Suprapubic skin (tissue), 4 donors: ENCODE data around the gene AHRR. TPM values are rescaled to one million over a fixed set of nuclear protein-coding genes. Genes with fewer than 3 reads are reported as not detected.
"Not testable (repeated sequence)": the region's sequence is repeated elsewhere in the genome, so short reads cannot be mapped to it uniquely, and the experiment has no call there.

Experiments
- DNase-seq, 2 donors: peaks; one replicate each; pipeline ENCODE4 v3.0.0-alpha.2; 2019; ENCODE audit warnings: low spot score in 2 of 2
- H3K27ac ChIP-seq: fragments of 200-600 bp; sonication (generic); one replicate; pipeline ENCODE4 v1.5.1; 2019
- H3K27me3 ChIP-seq: fragments of 200-600 bp; sonication (generic); one replicate; pipeline ENCODE4 v1.5.1; 2019
- H3K36me3 ChIP-seq: fragments of 200-600 bp; sonication (generic); one replicate; pipeline ENCODE4 v1.5.1; 2019
- H3K4me1 ChIP-seq: fragments of 200-600 bp; sonication (generic); one replicate; pipeline ENCODE4 v1.5.1; 2019
- H3K4me3 ChIP-seq: fragments of 200-600 bp; sonication (generic); one replicate; pipeline ENCODE4 v1.5.1; 2019; ENCODE audit warnings: mild to moderate bottlenecking
- H3K9me3 ChIP-seq: fragments of 200-600 bp; sonication (generic); one replicate; pipeline ENCODE4 v1.5.1; 2019
- CTCF ChIP-seq, 2 donors: fragments of 200-600 bp in 1 of 2; fragments of 450-650 bp in 1 of 2; sonication (generic) in 1 of 2; IDR thresholded peaks; one replicate each; pipeline ENCODE4 v1.5.1; 2016 to 2019; ENCODE audit warnings: antibody characterized with exemption in 2 of 2, mild to moderate bottlenecking in 1 of 2, moderate library complexity in 1 of 2
- EP300 ChIP-seq: sonication (generic); formaldehyde crosslinking; IDR thresholded peaks from one replicate; pipeline ENCODE4 v1.6.1; 2017; ENCODE audit warnings: antibody characterized with exemption
- POLR2A ChIP-seq, 2 donors: fragments of 450-650 bp; IDR thresholded peaks; one replicate each; pipeline ENCODE4 v1.6.1; 2017; ENCODE audit warnings: antibody characterized with exemption in 2 of 2, mild to moderate bottlenecking in 2 of 2, moderate library complexity in 2 of 2
- POLR2AphosphoS5 ChIP-seq, 3 donors: sonication (generic); formaldehyde crosslinking; IDR thresholded peaks; one replicate each; pipeline ENCODE4 v1.6.1; 2017; ENCODE audit warnings: antibody characterized with exemption in 3 of 3
- WGBS: methylation state at CpG from one replicate; pipeline ENCODE4 v1.1.5; 2018; 5-methylcytosine and 5-hydroxymethylcytosine counted together
- total RNA-seq, 4 donors: library from RNA; depleted of rRNA; stranded (reverse); fragments of >200 nt; gene quantifications; one replicate each; pipeline ENCODE4 v1.1.0, GENCODE V29; 2016

AHRR gene
- total RNA-seq, 4 donors from 2014 or later: 3.0 to 10.7 (median 4.2) TPM

GRCh38 chr5:485946-486491, 164.5 kb downstream of the AHRR start:
- DNase-seq: no peak
- H3K4me1 ChIP-seq: peaks cover 12% of the 10 kb centered on the region
- 36% methylated on average over 9 of the region's 23 CpGs for WGBS
- no peaks in the 10 kb centered on the region for H3K9me3 ChIP-seq
- H3K4me3 ChIP-seq: no peak overlapping the region
- no peak overlapping the region for H3K27ac ChIP-seq
- TF ChIP-seq POLR2A (IDR thresholded peaks at IDR 0.05): no peak
- no peak for TF ChIP-seq CTCF (IDR thresholded peaks at IDR 0.05)
- no peak for TF ChIP-seq POLR2AphosphoS5 (IDR thresholded peaks at IDR 0.05)
- no peak for TF ChIP-seq EP300
- no peaks in the 10 kb centered on the region for H3K36me3 ChIP-seq
- peaks cover 54% of the 10 kb centered on the region for H3K27me3 ChIP-seq

GRCh38 chr5:486597-486996, 165.1 kb downstream of the AHRR start:
- Histone ChIP-seq H3K4me1 (peaks cover 12% of the 10 kb centered on the region), H3K27me3 (peaks cover 54% of the 10 kb centered on the region)
- not testable (repeated sequence) for DNase-seq, H3K4me3 ChIP-seq, H3K27ac ChIP-seq, H3K9me3 ChIP-seq, H3K36me3 ChIP-seq
- 97% methylated on average over 9 of the region's 22 CpGs for WGBS

Other genes with a start within 250 kb of the AHRR start
- 1 to 10 TPM in 2 of 4 donors, under 1 TPM in 2; 0.45 to 2.4 (median 1.2) TPM for gene PLEKHG4B, start 229.5 kb upstream of the AHRR start, total RNA-seq
- not detected for gene LRRC14B, start 130.2 kb upstream of the AHRR start, total RNA-seq
- 10 to 100 TPM in 1 of 4 donors, 1 to 10 TPM in 3; 3.1 to 11.7 (median 5.1) TPM for gene CCDC127, start 103.6 kb upstream of the AHRR start, total RNA-seq
- 10 to 100 TPM; 51.5 to 80.2 (median 68.7) TPM for gene SDHA, start 103.4 kb upstream of the AHRR start, total RNA-seq
- 100 to 1,000 TPM in 1 of 4 donors, 10 to 100 TPM in 3; 90.1 to 105 (median 96.7) TPM for gene PDCD6, start 50.1 kb upstream of the AHRR start, total RNA-seq
- 100 to 1,000 TPM in 1 of 4 donors, 10 to 100 TPM in 3; 68.9 to 199 (median 83.4) TPM for gene EXOC3, start 121.5 kb downstream of the AHRR start, total RNA-seq
- gene SLC9A3, start 202.7 kb downstream of the AHRR start, total RNA-seq: 1 to 10 TPM; 3.7 to 5.9 (median 4.3) TPM